Suppressor macrophage (primary cell): ENCODE measurements around the gene NEURL2.

Experiments used
- DNase-seq, 4 experiments: peaks; one replicate each; pipeline ENCODE4 v3.0.0-alpha.2; 2020 to 2022

Gene NEURL2

GRCh38 chr20:45842169-45842812 is 48.7 kb downstream of the NEURL2 start:
- DNase-seq, result peak; percentile 39 to 61 (median 51)

DNA sequence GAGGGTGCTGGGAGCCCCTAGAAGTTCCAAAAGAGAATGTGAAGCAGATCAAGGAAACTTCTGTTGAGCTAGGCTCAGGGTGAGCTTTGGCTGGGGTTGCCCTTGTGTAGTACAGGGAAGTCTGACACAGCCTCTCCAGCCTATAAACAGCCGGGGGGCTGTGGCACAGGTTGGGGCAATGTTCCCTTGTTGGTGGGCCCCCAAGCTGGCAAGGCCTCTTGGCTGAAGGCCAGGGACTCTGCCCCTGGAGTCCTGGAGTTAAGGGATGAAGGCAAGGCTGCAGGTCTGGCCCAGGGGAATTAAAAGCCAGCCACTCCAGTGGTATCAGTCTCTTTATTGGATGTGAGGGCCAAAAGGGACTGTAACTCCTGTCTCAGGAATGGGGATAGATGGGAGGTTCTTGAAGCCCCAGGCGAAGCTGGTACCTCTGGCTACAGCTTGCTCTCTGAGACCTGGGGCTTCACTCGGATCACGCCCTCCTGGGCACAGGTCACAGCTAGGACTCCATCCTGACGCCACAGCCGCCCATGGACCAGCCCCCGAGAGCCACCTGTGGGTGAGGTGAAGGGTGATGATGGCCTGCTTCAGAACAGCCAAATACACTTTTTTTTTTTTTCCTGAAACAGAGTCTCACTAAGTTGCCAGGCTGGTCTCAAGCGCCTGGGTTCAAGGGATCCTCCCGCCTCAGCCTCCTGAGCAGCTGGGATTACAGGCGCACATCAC is 49.4 kb downstream of the NEURL2 start:
- no peak for DNase-seq

- DNase-seq, result no peak
Measured at GRCh38 chr20:45840700-45841198, 50.3 kb downstream of the NEURL2 start.
